ENCODE measurements around the gene RAB10. TPM values are rescaled to one million over a fixed set of nuclear protein-coding genes. Genes with fewer than 3 reads are reported as not detected.
A peak's percentile ranks its signal among the peaks of the same experiment; 100 is the strongest.

RAB10 gene
- total and polyA plus RNA-seq, 9 of the 15 experiments (the other 6 are each of a cell fraction or from before 2014, with no cell fraction given): 25.1 to 214 (median 157) TPM

DNA sequence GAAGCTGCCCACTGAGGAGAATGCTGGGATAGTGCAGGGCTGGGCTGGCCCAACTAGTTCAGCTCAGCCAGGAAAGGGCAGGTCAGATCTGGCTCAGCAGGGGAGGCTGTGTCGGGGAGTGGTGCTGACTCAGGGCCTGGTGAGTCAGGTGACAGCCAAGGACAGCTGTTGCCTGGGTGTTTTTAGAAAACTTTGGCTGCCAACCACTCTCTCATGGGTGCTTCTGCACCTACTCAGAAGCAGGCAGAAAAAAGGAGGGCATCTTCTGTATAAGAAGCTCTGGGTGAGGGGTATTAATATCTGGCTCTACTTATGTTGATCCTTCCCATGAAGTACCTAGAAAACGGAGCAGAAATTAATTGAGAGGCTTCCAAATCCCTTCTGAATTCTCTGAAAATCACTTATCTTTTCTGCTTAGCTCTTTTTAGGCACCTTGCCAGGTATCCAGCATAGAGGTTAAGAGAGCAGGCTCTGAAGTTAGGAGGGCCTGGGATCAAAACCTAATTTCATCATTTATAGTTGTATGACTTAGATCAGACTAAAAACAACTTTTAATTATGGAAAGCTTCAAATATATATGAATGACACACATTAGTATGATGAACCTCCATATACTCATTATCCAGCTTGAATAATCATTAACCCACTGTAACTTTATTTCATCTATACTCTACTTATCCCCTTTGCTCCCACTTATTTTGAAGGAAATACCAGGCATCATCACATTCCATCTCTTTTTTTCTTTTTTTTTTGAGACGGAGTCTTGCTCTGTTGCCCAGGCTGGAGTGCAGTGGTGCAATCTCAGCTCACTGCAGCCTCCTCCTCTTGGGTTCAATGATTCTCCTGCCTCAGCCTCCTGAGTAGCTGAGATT lies 15.5 kb upstream of the RAB10 start (continued):
- TF ChIP-seq, protein P1, sequence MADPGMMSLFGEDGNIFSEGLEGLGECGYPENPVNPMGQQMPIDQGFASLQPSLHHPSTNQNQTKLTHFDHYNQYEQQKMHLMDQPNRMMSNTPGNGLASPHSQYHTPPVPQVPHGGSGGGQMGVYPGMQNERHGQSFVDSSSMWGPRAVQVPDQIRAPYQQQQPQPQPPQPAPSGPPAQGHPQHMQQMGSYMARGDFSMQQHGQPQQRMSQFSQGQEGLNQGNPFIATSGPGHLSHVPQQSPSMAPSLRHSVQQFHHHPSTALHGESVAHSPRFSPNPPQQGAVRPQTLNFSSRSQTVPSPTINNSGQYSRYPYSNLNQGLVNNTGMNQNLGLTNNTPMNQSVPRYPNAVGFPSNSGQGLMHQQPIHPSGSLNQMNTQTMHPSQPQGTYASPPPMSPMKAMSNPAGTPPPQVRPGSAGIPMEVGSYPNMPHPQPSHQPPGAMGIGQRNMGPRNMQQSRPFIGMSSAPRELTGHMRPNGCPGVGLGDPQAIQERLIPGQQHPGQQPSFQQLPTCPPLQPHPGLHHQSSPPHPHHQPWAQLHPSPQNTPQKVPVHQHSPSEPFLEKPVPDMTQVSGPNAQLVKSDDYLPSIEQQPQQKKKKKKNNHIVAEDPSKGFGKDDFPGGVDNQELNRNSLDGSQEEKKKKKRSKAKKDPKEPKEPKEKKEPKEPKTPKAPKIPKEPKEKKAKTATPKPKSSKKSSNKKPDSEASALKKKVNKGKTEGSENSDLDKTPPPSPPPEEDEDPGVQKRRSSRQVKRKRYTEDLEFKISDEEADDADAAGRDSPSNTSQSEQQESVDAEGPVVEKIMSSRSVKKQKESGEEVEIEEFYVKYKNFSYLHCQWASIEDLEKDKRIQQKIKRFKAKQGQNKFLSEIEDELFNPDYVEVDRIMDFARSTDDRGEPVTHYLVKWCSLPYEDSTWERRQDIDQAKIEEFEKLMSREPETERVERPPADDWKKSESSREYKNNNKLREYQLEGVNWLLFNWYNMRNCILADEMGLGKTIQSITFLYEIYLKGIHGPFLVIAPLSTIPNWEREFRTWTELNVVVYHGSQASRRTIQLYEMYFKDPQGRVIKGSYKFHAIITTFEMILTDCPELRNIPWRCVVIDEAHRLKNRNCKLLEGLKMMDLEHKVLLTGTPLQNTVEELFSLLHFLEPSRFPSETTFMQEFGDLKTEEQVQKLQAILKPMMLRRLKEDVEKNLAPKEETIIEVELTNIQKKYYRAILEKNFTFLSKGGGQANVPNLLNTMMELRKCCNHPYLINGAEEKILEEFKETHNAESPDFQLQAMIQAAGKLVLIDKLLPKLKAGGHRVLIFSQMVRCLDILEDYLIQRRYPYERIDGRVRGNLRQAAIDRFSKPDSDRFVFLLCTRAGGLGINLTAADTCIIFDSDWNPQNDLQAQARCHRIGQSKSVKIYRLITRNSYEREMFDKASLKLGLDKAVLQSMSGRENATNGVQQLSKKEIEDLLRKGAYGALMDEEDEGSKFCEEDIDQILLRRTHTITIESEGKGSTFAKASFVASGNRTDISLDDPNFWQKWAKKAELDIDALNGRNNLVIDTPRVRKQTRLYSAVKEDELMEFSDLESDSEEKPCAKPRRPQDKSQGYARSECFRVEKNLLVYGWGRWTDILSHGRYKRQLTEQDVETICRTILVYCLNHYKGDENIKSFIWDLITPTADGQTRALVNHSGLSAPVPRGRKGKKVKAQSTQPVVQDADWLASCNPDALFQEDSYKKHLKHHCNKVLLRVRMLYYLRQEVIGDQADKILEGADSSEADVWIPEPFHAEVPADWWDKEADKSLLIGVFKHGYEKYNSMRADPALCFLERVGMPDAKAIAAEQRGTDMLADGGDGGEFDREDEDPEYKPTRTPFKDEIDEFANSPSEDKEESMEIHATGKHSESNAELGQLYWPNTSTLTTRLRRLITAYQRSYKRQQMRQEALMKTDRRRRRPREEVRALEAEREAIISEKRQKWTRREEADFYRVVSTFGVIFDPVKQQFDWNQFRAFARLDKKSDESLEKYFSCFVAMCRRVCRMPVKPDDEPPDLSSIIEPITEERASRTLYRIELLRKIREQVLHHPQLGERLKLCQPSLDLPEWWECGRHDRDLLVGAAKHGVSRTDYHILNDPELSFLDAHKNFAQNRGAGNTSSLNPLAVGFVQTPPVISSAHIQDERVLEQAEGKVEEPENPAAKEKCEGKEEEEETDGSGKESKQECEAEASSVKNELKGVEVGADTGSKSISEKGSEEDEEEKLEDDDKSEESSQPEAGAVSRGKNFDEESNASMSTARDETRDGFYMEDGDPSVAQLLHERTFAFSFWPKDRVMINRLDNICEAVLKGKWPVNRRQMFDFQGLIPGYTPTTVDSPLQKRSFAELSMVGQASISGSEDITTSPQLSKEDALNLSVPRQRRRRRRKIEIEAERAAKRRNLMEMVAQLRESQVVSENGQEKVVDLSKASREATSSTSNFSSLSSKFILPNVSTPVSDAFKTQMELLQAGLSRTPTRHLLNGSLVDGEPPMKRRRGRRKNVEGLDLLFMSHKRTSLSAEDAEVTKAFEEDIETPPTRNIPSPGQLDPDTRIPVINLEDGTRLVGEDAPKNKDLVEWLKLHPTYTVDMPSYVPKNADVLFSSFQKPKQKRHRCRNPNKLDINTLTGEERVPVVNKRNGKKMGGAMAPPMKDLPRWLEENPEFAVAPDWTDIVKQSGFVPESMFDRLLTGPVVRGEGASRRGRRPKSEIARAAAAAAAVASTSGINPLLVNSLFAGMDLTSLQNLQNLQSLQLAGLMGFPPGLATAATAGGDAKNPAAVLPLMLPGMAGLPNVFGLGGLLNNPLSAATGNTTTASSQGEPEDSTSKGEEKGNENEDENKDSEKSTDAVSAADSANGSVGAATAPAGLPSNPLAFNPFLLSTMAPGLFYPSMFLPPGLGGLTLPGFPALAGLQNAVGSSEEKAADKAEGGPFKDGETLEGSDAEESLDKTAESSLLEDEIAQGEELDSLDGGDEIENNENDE (IDR thresholded peaks at IDR 0.05; ENCODE audit: low read depth, low read length): no peak
- TF ChIP-seq NRF1 (conservative IDR thresholded peaks at IDR 0.05 in 1 of 2, IDR thresholded peaks at IDR 0.05 in 1 of 2): peak in 1 of 2 experiments; percentile 43; a peak in 2 of 4 replicates
- no peak for TF ChIP-seq ZNF589 (CRISPR knock-in tag; IDR thresholded peaks at IDR 0.05; ENCODE audit: low read depth)
- TF ChIP-seq BACH1 (tag; IDR thresholded peaks at IDR 0.05): peak; percentile 72; the same call in 1 of the 2 replicates
- TF ChIP-seq HDAC2 (IDR thresholded peaks at IDR 0.05): peak; percentile 65; the same call in 1 of the 2 replicates
- TF ChIP-seq RFX5 (IDR thresholded peaks at IDR 0.05; ENCODE audit: low read depth, low read length): no peak
- peak; percentile 72 for TF ChIP-seq MAFF (IDR thresholded peaks at IDR 0.05; ENCODE audit: low read length)
- TF ChIP-seq, protein P2, sequence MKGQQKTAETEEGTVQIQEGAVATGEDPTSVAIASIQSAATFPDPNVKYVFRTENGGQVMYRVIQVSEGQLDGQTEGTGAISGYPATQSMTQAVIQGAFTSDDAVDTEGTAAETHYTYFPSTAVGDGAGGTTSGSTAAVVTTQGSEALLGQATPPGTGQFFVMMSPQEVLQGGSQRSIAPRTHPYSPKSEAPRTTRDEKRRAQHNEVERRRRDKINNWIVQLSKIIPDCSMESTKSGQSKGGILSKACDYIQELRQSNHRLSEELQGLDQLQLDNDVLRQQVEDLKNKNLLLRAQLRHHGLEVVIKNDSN (CRISPR knock-in tag; IDR thresholded peaks at IDR 0.05): peak; percentile 87
- TF ChIP-seq ETV1 (tag; conservative IDR thresholded peaks at IDR 0.05; ENCODE audit: low read depth): no peak
- TF ChIP-seq KDM1A (IDR thresholded peaks at IDR 0.05): peak; percentile 35 to 37; a peak in 1 of 4 replicates
- TF ChIP-seq ZSCAN29 (IDR thresholded peaks at IDR 0.05): no peak
- TF ChIP-seq ZNF143 (CRISPR knock-in tag; IDR thresholded peaks at IDR 0.05): no peak
- TF ChIP-seq MAZ (CRISPR knock-in tag; conservative IDR thresholded peaks at IDR 0.05 in 1 of 2, IDR thresholded peaks at IDR 0.05 in 1 of 2): peak; percentile 21 to 32; a peak in 1 of 4 replicates
- TF ChIP-seq, protein P3, sequence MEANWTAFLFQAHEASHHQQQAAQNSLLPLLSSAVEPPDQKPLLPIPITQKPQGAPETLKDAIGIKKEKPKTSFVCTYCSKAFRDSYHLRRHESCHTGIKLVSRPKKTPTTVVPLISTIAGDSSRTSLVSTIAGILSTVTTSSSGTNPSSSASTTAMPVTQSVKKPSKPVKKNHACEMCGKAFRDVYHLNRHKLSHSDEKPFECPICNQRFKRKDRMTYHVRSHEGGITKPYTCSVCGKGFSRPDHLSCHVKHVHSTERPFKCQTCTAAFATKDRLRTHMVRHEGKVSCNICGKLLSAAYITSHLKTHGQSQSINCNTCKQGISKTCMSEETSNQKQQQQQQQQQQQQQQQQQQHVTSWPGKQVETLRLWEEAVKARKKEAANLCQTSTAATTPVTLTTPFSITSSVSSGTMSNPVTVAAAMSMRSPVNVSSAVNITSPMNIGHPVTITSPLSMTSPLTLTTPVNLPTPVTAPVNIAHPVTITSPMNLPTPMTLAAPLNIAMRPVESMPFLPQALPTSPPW (CRISPR knock-in tag; IDR thresholded peaks at IDR 0.05): peak; percentile 60
